DOHH2 (cell line): Measurements from ENCODE around the gene CD300LF.

ENCODE experiments used
- H3F3A ChIP-seq: fragments of 200-600 bp; sonication (generic), shearing (Covaris generic); 2 replicates; pipeline ENCODE4 v1.6.0; 2016; ENCODE audit warnings: antibody characterized with exemption, mild to moderate bottlenecking; ENCODE audit not compliant: control insufficient read depth, insufficient read depth
- H3K27ac ChIP-seq: fragments of 200-600 bp; sonication (generic); 2 replicates; pipeline ENCODE4 v1.5.1; 2014; ENCODE audit warnings: low read depth, mild to moderate bottlenecking, low read length, moderate library complexity
- H3K27me3 ChIP-seq: fragments of 200-600 bp; sonication (generic); 2 replicates; pipeline ENCODE4 v1.6.1; 2014; ENCODE audit warnings: mild to moderate bottlenecking, low read length, mixed read lengths; ENCODE audit not compliant: control insufficient read depth
- H3K36me3 ChIP-seq: fragments of 200-600 bp; sonication (generic); 2 replicates; pipeline ENCODE4 v1.6.1; 2014; ENCODE audit warnings: mild to moderate bottlenecking, low read length, moderate library complexity, mixed read lengths; ENCODE audit not compliant: control insufficient read depth
- H3K4me1 ChIP-seq: fragments of 200-600 bp; sonication (generic); 2 replicates; pipeline ENCODE4 v1.6.1; 2014; ENCODE audit warnings: mild to moderate bottlenecking, low read length, mixed read lengths; ENCODE audit not compliant: control insufficient read depth
- H3K4me2 ChIP-seq: fragments of 200-600 bp; sonication (generic); 2 replicates; pipeline ENCODE4 v1.6.0; 2014; ENCODE audit warnings: mild to moderate bottlenecking, low read length, moderate library complexity
- H3K4me3 ChIP-seq: fragments of 200-600 bp; sonication (generic); 2 replicates; pipeline ENCODE4 v1.5.1; 2014; ENCODE audit warnings: mild to moderate bottlenecking, low read length, mixed read lengths
- H3K79me2 ChIP-seq: fragments of 200-600 bp; sonication (generic); 2 replicates; pipeline ENCODE4 v1.6.1; 2014; ENCODE audit warnings: mild to moderate bottlenecking, low read length, mixed read lengths; ENCODE audit not compliant: control insufficient read depth
- H3K9me2 ChIP-seq: fragments of 200-600 bp; sonication (generic); replicated peaks from 2 replicates; pipeline ENCODE4 v1.6.1; 2014; ENCODE audit warnings: mild to moderate bottlenecking, low read length, mixed read lengths; ENCODE audit not compliant: control insufficient read depth
- H3K9me3 ChIP-seq: fragments of 200-600 bp; sonication (generic); 2 replicates; pipeline ENCODE4 v1.6.1; 2014; ENCODE audit warnings: antibody characterized with exemption, low read length, mixed read lengths; ENCODE audit not compliant: control insufficient read depth, insufficient read depth
- H4K20me1 ChIP-seq: fragments of 200-600 bp; sonication (generic); 2 replicates; pipeline ENCODE4 v1.6.0; 2014; ENCODE audit warnings: low read depth, mild to moderate bottlenecking, antibody characterized with exemption, low read length, moderate library complexity; ENCODE audit not compliant: control insufficient read depth, insufficient read depth
- EZH2phosphoT487 ChIP-seq: fragments of 200-600 bp; sonication (generic); IDR thresholded peaks from 2 replicates; pipeline ENCODE4 v1.6.1; 2017; ENCODE audit warnings: borderline replicate concordance, mild to moderate bottlenecking, antibody characterized with exemption, low read length, moderate library complexity, mixed read lengths
- TF ChIP-seq, protein P1 (sequence below): fragments of 200-600 bp; sonication (generic); IDR thresholded peaks from one replicate; pipeline ENCODE4 v1.5.1; 2014; ENCODE audit warnings: antibody characterized with exemption, mild to moderate bottlenecking, low read depth, low read length; ENCODE audit not compliant: poor library complexity, severe bottlenecking

CD300LF gene

DNA sequence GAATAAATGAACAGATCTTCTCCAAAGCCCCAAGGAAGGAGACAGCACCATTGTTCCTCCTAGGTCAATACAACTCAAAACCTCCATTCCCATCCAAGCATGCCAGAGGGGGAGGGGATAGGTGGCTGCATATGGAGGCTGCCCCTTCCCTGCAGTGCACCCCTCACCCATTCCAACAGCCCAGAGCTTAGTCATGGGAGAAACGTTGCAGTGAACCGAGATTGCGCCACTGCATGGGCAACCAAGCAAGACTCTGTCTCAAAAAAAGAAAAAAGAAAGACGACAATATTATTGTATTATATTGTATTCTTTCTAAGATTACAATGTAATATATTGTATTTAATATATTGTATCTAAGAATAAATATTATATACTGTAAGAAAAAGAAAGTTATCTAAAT, 52.8 kb downstream of the CD300LF start:
- Histone ChIP-seq H3K4me1 (no peaks in the 10 kb centered on the region), H3K4me2 (no peak overlapping the region), H3K27me3 (peaks cover 18% of the 10 kb centered on the region), H3K79me2 (no peaks in the 10 kb centered on the region), H3K27ac (no peak overlapping the region), H3K9me2 (no peaks in the 10 kb centered on the region), H3K36me3 (no peaks in the 10 kb centered on the region), H4K20me1 (no peaks in the 10 kb centered on the region), H3K9me3 (no peaks in the 10 kb centered on the region), H3K4me3 (no peak overlapping the region), H3F3A (no peaks in the 10 kb centered on the region)
- TF ChIP-seq, protein P1, sequence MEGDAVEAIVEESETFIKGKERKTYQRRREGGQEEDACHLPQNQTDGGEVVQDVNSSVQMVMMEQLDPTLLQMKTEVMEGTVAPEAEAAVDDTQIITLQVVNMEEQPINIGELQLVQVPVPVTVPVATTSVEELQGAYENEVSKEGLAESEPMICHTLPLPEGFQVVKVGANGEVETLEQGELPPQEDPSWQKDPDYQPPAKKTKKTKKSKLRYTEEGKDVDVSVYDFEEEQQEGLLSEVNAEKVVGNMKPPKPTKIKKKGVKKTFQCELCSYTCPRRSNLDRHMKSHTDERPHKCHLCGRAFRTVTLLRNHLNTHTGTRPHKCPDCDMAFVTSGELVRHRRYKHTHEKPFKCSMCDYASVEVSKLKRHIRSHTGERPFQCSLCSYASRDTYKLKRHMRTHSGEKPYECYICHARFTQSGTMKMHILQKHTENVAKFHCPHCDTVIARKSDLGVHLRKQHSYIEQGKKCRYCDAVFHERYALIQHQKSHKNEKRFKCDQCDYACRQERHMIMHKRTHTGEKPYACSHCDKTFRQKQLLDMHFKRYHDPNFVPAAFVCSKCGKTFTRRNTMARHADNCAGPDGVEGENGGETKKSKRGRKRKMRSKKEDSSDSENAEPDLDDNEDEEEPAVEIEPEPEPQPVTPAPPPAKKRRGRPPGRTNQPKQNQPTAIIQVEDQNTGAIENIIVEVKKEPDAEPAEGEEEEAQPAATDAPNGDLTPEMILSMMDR: no peak
- TF ChIP-seq EZH2phosphoT487: no peak

DNA sequence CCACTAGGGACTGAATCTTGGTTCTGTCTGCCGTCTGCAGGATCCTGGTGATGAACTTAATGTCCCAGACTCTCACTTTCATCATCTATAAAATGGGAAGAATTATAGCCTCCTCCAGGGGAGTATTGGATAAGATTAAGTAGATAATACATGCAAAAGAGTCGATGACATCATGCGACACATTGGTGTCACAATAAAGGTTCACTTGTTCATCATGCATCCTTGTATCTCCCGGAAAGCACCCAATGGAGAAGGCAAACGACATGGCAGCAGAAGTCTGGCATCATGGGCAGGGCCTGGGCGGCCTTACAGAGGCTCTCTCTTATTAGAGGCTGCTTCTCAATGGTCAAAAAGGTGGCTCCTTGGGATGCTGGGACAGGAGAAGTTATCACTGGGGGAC, 54.1 kb downstream of the CD300LF start:
- H3K4me2 ChIP-seq: no peak overlapping the region
- no peaks in the 10 kb centered on the region for H3K4me1 ChIP-seq
- H3F3A ChIP-seq: no peaks in the 10 kb centered on the region
- H3K27ac ChIP-seq: no peak overlapping the region
- H4K20me1 ChIP-seq: no peaks in the 10 kb centered on the region
- H3K4me3 ChIP-seq: no peak overlapping the region
- TF ChIP-seq EZH2phosphoT487: no peak
- TF ChIP-seq, protein P1: no peak
- H3K27me3 ChIP-seq: peaks cover 14% of the 10 kb centered on the region
- H3K79me2 ChIP-seq: no peaks in the 10 kb centered on the region
- no peaks in the 10 kb centered on the region for H3K9me2 ChIP-seq
- no peaks in the 10 kb centered on the region for H3K9me3 ChIP-seq
- H3K36me3 ChIP-seq: no peaks in the 10 kb centered on the region

DNA sequence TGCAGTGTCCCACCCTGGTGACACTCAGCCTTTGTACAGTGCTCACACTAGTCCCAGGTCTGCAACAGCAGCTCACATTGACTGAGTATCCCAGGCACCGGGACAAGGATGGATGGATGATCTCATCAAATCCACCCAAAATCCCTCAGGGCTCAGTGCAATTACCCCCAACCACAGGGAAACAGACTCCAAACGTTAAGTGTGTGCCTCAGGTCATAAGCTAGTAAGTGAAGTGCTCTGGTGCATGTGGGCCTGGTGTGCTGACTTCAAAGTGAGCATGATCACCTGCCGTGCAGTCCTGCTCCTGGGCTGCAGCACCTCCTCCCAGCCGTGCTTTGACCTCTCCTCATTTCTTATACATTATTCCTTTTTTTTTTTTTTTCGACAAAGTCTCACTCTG, 58.0 kb downstream of the CD300LF start:
- Histone ChIP-seq H3K4me2 (no peak overlapping the region), H4K20me1 (no peaks in the 10 kb centered on the region), H3K27me3 (peaks cover 34% of the 10 kb centered on the region), H3K27ac (no peak overlapping the region), H3K36me3 (no peaks in the 10 kb centered on the region), H3K9me3 (no peaks in the 10 kb centered on the region), H3K4me3 (no peak overlapping the region), H3K4me1 (no peaks in the 10 kb centered on the region), H3F3A (no peaks in the 10 kb centered on the region), H3K9me2 (no peaks in the 10 kb centered on the region), H3K79me2 (no peaks in the 10 kb centered on the region)
- TF ChIP-seq EZH2phosphoT487: no peak
- TF ChIP-seq, protein P1: no peak

DNA sequence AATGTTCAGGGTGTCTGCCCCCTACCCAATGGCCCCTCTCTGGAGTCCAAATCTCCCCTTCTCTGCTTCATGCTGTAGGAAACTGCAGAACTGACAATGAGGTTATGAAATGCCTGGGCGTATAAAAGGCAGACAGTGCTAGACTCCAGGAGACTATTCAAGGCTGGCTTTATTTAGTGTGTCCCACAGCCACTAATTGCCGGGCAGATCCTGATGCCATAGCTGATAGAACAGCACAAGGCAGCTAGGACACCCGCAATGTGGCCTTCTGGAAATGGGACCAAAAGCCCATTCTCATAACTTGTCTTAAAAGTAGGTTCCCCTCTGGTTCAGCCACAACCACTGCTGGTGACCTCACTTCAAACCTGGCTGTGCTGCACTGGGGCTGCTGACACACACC, 60.7 kb downstream of the CD300LF start:
- Histone ChIP-seq H4K20me1 (no peaks in the 10 kb centered on the region), H3K9me3 (no peaks in the 10 kb centered on the region), H3K4me1 (no peaks in the 10 kb centered on the region), H3K27me3 (peaks cover 42% of the 10 kb centered on the region), H3K9me2 (no peaks in the 10 kb centered on the region), H3K4me3 (no peak overlapping the region), H3K79me2 (no peaks in the 10 kb centered on the region), H3F3A (no peaks in the 10 kb centered on the region), H3K27ac (no peak overlapping the region), H3K4me2 (no peak overlapping the region), H3K36me3 (no peaks in the 10 kb centered on the region)
- TF ChIP-seq, protein P1: no peak
- TF ChIP-seq EZH2phosphoT487: no peak
